Ishikawa (cell line): ENCODE data around the gene PPRC1.

Experiments
- CEBPB ChIP-seq: IDR thresholded peaks from 2 replicates; pipeline ENCODE4 v1.6.1; 2012
- CREB1 ChIP-seq: IDR thresholded peaks from 2 replicates; pipeline ENCODE4 v1.6.1; 2012; ENCODE audit warnings: low read depth
- EGR1 ChIP-seq: IDR thresholded peaks from 2 replicates; pipeline ENCODE4 v1.6.1; 2012
- EP300 ChIP-seq: IDR thresholded peaks from 2 replicates; pipeline ENCODE4 v1.6.1; 2012; ENCODE audit warnings: borderline replicate concordance
- FOXM1 ChIP-seq: IDR thresholded peaks from 2 replicates; pipeline ENCODE4 v1.6.1; 2012; ENCODE audit warnings: low read depth, borderline replicate concordance
- MAX ChIP-seq: IDR thresholded peaks from 2 replicates; pipeline ENCODE4 v1.6.1; 2012
- NFIC ChIP-seq: IDR thresholded peaks from 2 replicates; pipeline ENCODE4 v1.6.1; 2012
- RAD21 ChIP-seq: IDR thresholded peaks from 2 replicates; pipeline ENCODE4 v1.6.1; 2012; ENCODE audit warnings: low read depth
- TAF1 ChIP-seq: IDR thresholded peaks from 2 replicates; pipeline ENCODE4 v1.6.1; 2012; ENCODE audit warnings: low read depth, mild to moderate bottlenecking
- TCF12 ChIP-seq: IDR thresholded peaks from 2 replicates; pipeline ENCODE4 v1.6.1; 2012; ENCODE audit warnings: low read depth
- TEAD4 ChIP-seq: IDR thresholded peaks from 2 replicates; pipeline ENCODE4 v1.6.1; 2012
- YY1 ChIP-seq: IDR thresholded peaks from 2 replicates; pipeline ENCODE4 v1.6.1; 2012; ENCODE audit warnings: low read depth
- ZBTB7A ChIP-seq: IDR thresholded peaks from 2 replicates; pipeline ENCODE4 v1.6.1; 2012; ENCODE audit warnings: low read depth
- TF ChIP-seq, protein P1 (sequence below): IDR thresholded peaks from 2 replicates; pipeline ENCODE4 v1.6.1; 2012
- TF ChIP-seq, protein P2 (sequence below): IDR thresholded peaks from 2 replicates; pipeline ENCODE4 v1.6.1; 2012; ENCODE audit warnings: low read depth, mild to moderate bottlenecking

PPRC1 gene

DNA sequence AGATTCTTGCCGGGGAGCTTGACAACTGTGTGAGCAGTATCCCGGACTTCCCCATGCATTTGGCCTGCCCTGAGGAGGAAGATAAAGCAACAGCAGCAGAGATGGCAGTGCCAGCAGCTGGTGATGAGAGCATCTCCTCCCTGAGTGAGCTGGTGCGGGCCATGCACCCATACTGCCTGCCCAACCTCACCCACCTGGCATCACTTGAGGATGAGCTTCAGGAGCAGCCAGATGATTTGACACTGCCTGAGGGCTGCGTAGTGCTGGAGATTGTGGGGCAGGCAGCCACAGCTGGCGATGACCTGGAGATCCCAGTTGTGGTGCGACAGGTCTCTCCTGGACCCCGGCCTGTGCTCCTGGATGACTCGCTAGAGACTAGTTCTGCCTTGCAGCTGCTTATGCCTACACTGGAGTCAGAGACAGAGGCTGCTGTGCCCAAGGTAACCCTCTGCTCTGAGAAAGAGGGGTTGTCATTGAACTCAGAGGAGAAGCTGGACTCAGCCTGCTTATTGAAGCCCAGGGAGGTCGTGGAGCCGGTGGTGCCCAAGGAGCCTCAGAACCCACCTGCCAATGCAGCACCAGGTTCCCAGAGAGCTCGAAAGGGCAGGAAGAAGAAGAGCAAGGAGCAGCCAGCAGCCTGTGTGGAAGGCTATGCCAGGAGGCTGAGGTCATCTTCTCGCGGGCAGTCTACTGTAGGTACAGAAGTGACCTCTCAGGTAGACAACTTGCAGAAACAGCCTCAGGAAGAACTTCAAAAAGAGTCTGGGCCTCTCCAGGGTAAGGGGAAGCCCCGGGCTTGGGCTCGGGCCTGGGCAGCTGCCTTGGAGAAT, 6.7 kb downstream of the PPRC1 start:
- TF ChIP-seq CREB1 = no peak
- TF ChIP-seq EGR1 = no peak
- no peak for TF ChIP-seq TEAD4
- no peak for TF ChIP-seq ZBTB7A
- TF ChIP-seq, protein P1, sequence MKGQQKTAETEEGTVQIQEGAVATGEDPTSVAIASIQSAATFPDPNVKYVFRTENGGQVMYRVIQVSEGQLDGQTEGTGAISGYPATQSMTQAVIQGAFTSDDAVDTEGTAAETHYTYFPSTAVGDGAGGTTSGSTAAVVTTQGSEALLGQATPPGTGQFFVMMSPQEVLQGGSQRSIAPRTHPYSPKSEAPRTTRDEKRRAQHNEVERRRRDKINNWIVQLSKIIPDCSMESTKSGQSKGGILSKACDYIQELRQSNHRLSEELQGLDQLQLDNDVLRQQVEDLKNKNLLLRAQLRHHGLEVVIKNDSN = no peak
- no peak for TF ChIP-seq NFIC
- TF ChIP-seq TAF1 = no peak
- no peak for TF ChIP-seq RAD21
- no peak for TF ChIP-seq TCF12
- TF ChIP-seq MAX = no peak

- no peak for TF ChIP-seq NFIC
- TF ChIP-seq TAF1 = no peak
- TF ChIP-seq, protein P1 = no peak
- no peak for TF ChIP-seq RAD21
- TF ChIP-seq CEBPB = no peak
- TF ChIP-seq EP300 = no peak
- no peak for TF ChIP-seq EGR1
- no peak for TF ChIP-seq YY1
- TF ChIP-seq ZBTB7A = no peak
- TF ChIP-seq TEAD4 = no peak
- TF ChIP-seq FOXM1 = no peak
Measured at GRCh38 chr10:102140218-102140617, 7.4 kb downstream of the PPRC1 start.

GRCh38 chr10:102140913-102141540, 8.2 kb downstream of the PPRC1 start:
- no peak for TF ChIP-seq MAX
- TF ChIP-seq YY1 = no peak

DNA sequence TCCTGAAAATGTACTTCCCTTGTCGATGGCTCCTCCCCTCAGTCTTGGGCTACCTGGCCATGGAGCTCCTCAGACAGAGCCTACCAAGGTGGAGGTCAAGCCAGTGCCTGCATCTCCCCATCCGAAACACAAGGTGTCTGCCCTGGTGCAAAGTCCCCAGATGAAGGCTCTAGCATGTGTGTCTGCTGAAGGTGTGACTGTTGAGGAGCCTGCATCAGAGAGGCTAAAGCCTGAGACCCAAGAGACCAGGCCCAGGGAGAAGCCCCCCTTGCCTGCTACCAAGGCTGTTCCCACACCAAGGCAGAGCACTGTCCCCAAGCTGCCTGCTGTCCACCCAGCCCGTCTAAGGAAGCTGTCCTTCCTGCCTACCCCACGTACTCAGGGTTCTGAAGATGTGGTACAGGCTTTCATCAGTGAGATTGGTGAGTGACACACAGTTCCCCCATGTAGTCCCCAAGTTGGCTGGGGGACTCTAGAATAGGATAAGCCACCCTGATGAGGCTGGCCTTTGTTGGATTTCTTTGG, 8.8 kb downstream of the PPRC1 start:
- TF ChIP-seq, protein P2, sequence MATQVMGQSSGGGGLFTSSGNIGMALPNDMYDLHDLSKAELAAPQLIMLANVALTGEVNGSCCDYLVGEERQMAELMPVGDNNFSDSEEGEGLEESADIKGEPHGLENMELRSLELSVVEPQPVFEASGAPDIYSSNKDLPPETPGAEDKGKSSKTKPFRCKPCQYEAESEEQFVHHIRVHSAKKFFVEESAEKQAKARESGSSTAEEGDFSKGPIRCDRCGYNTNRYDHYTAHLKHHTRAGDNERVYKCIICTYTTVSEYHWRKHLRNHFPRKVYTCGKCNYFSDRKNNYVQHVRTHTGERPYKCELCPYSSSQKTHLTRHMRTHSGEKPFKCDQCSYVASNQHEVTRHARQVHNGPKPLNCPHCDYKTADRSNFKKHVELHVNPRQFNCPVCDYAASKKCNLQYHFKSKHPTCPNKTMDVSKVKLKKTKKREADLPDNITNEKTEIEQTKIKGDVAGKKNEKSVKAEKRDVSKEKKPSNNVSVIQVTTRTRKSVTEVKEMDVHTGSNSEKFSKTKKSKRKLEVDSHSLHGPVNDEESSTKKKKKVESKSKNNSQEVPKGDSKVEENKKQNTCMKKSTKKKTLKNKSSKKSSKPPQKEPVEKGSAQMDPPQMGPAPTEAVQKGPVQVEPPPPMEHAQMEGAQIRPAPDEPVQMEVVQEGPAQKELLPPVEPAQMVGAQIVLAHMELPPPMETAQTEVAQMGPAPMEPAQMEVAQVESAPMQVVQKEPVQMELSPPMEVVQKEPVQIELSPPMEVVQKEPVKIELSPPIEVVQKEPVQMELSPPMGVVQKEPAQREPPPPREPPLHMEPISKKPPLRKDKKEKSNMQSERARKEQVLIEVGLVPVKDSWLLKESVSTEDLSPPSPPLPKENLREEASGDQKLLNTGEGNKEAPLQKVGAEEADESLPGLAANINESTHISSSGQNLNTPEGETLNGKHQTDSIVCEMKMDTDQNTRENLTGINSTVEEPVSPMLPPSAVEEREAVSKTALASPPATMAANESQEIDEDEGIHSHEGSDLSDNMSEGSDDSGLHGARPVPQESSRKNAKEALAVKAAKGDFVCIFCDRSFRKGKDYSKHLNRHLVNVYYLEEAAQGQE = no peak
- TF ChIP-seq, protein P1 = no peak
- TF ChIP-seq TCF12 = no peak
- no peak for TF ChIP-seq TEAD4
- TF ChIP-seq FOXM1 = no peak
- no peak for TF ChIP-seq CREB1
- TF ChIP-seq EP300 = no peak
- no peak for TF ChIP-seq CEBPB
- no peak for TF ChIP-seq RAD21
- no peak for TF ChIP-seq MAX
- TF ChIP-seq TAF1 = no peak
- no peak for TF ChIP-seq EGR1
- no peak for TF ChIP-seq ZBTB7A
- no peak for TF ChIP-seq YY1
- no peak for TF ChIP-seq NFIC

- TF ChIP-seq EGR1 (no peak), EP300 (no peak), CREB1 (no peak), TAF1 (no peak), FOXM1 (no peak), CEBPB (no peak), MAX (no peak), RAD21 (no peak), TEAD4 (no peak), YY1 (no peak), NFIC (no peak), TCF12 (no peak), ZBTB7A (no peak)
- TF ChIP-seq, protein P2 = no peak
- TF ChIP-seq, protein P1 = no peak
Measured at GRCh38 chr10:102146971-102147428, 14.2 kb downstream of the PPRC1 start.
